ENCODE measurements around the gene DAPK2.

Gene DAPK2

DNA sequence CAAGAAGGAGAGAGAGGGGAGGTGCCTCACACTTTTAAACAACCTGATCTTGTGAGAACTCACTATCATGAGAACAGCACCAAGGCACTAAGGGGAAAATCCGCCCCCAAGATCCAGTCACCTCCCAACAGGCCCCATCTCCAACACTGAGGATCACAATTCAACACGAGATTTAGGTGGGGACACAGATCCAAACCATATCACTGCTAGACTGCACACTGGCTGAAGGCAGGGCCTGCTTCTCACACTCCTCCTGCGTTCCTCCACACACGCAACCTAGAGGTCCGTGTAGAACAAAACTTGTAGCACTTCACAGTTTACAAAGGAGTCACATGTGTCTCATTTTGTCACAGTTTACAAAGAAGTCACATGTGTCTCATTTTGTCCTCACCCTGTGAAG is 97.8 kb downstream of the DAPK2 start:
- H3K79me2 ChIP-seq (ENCODE audit: control insufficient read depth, insufficient read depth, low read length, poor library complexity): no peaks in the 10 kb centered on the region
- no peak overlapping the region for H3K23ac ChIP-seq (ENCODE audit: low read length)
- H3K9me3 ChIP-seq (ENCODE audit: insufficient read depth, low read depth, low read length): peaks cover 2% of the 10 kb centered on the region
- H3K4me1 ChIP-seq (ENCODE audit: control insufficient read depth in 1 of 2, insufficient read depth in 2 of 2, low read length in 2 of 2): peaks cover 0 to 4% of the 10 kb centered on the region in 2 experiments
- no peaks in the 10 kb centered on the region for H3K36me3 ChIP-seq (ENCODE audit: control insufficient read depth in 1 of 2, insufficient read depth in 2 of 2, low read length in 2 of 2)
- H3K27ac ChIP-seq (ENCODE audit: low read depth, low read length): no peak overlapping the region
- H3K18ac ChIP-seq (ENCODE audit: low read length): no peak overlapping the region
- H4K8ac ChIP-seq (ENCODE audit: low read depth, low read length): no peak overlapping the region
- H3K4ac ChIP-seq (ENCODE audit: low read depth, low read length): no peak overlapping the region
- H4K12ac ChIP-seq (ENCODE audit: low read depth, low read length): no peak overlapping the region
- H3K27me3 ChIP-seq (ENCODE audit: insufficient read depth, low read length): no peaks in the 10 kb centered on the region
- H3K4me2 ChIP-seq (ENCODE audit: low read length): no peak overlapping the region
- no peak overlapping the region for H2AFZ ChIP-seq (ENCODE audit: insufficient read depth, low read length, poor library complexity)
- DNase-seq: no peak
- H3K4me3 ChIP-seq (ENCODE audit: low read depth, low read length): no peak overlapping the region
- H3K14ac ChIP-seq (ENCODE audit: low read length): no peak overlapping the region
- H3K79me1 ChIP-seq (ENCODE audit: low read length): no peaks in the 10 kb centered on the region
- H2AK5ac ChIP-seq (ENCODE audit: low read length): no peak overlapping the region
- H3K9ac ChIP-seq (ENCODE audit: low read length): no peak overlapping the region
- H4K91ac ChIP-seq (ENCODE audit: low read depth, low read length): no peak overlapping the region
- no CpG with 5 or more reads among the region's 5 CpGs for WGBS (ENCODE audit: extremely low coverage, insufficient coverage, insufficient read length)
- H2BK5ac ChIP-seq (ENCODE audit: low read depth, low read length, poor library complexity): no peak overlapping the region
- H2BK12ac ChIP-seq (ENCODE audit: low read length): no peak overlapping the region
- H2BK120ac ChIP-seq (ENCODE audit: insufficient read depth, low read length, poor library complexity): no peak overlapping the region

DNA sequence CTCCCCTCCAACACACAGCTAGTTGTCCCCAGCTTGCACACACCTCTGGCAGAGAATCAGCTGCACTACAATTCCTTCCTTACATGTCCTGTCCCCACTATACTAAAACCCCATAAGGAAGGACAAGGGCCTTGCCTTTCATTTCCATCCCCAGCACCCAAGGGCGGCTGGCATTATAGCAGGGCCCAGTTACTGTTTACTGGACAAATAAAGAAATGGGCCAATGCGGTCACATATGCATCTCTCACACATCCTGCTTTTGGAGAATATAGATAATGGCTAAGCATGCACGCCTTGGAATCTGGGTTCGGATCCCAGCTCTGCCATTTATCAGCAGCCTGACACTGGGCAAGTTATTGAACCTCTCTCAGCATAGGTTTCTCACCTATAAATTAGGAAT is 99.1 kb downstream of the DAPK2 start:
- DNase-seq: no peak
- Histone ChIP-seq H3K27ac (ENCODE audit: low read depth, low read length) (no peak overlapping the region), H4K12ac (ENCODE audit: low read depth, low read length) (no peak overlapping the region), H3K18ac (ENCODE audit: low read length) (no peak overlapping the region), H3K27me3 (ENCODE audit: insufficient read depth, low read length) (no peaks in the 10 kb centered on the region), H2BK12ac (ENCODE audit: low read length) (no peak overlapping the region), H2BK5ac (ENCODE audit: low read depth, low read length, poor library complexity) (no peak overlapping the region), H3K9ac (ENCODE audit: low read length) (no peak overlapping the region), H3K23ac (ENCODE audit: low read length) (no peak overlapping the region), H4K91ac (ENCODE audit: low read depth, low read length) (no peak overlapping the region), H2BK120ac (ENCODE audit: insufficient read depth, low read length, poor library complexity) (no peak overlapping the region), H3K36me3 (ENCODE audit: control insufficient read depth in 1 of 2, insufficient read depth in 2 of 2, low read length in 2 of 2) (no peaks in the 10 kb centered on the region), H3K4me3 (ENCODE audit: low read depth, low read length) (no peak overlapping the region), H3K4me2 (ENCODE audit: low read length) (no peak overlapping the region), H3K79me2 (ENCODE audit: control insufficient read depth, insufficient read depth, low read length, poor library complexity) (no peaks in the 10 kb centered on the region), H2AFZ (ENCODE audit: insufficient read depth, low read length, poor library complexity) (no peak overlapping the region), H3K4ac (ENCODE audit: low read depth, low read length) (no peak overlapping the region), H3K9me3 (ENCODE audit: insufficient read depth, low read depth, low read length) (peaks cover 2% of the 10 kb centered on the region), H2AK5ac (ENCODE audit: low read length) (no peak overlapping the region), H3K4me1 (ENCODE audit: control insufficient read depth in 1 of 2, insufficient read depth in 2 of 2, low read length in 2 of 2) (peaks cover 0 to 4% of the 10 kb centered on the region in 2 experiments), H3K14ac (ENCODE audit: low read length) (no peak overlapping the region), H3K79me1 (ENCODE audit: low read length) (no peaks in the 10 kb centered on the region), H4K8ac (ENCODE audit: low read depth, low read length) (no peak overlapping the region)
- WGBS (ENCODE audit: extremely low coverage, insufficient coverage, insufficient read length): no CpG with 5 or more reads among the region's 4 CpGs

DNA sequence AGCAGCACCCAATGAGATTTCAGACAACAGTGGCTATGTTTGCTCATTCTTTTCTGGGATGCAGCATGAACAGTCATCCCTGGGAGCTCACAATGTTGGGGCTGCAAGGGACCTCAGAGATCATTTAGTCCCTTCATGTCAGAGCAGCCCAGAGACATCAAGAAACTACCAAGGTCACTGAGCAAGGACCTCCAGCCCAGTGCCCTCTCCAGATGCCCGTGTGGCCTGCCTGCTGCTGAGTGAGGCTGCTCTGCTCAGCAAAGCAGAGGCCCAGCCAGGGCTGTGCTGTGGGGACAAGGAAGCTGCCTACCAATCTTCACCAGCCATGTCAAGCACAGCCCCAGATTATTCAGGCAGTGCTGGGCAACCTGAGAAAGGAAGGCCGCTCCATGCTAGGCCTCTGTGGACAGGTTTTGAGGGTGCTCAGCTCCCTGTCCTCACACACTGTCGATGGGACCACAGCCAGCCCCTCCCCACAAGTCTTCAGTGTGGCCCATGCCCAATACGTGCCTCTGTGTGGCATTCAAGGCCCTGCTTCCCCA is 99.7 kb downstream of the DAPK2 start:
- Histone ChIP-seq H2BK12ac (ENCODE audit: low read length) (no peak overlapping the region), H4K12ac (ENCODE audit: low read depth, low read length) (no peak overlapping the region), H3K18ac (ENCODE audit: low read length) (no peak overlapping the region), H3K4ac (ENCODE audit: low read depth, low read length) (no peak overlapping the region), H3K4me3 (ENCODE audit: low read depth, low read length) (no peak overlapping the region), H2BK120ac (ENCODE audit: insufficient read depth, low read length, poor library complexity) (no peak overlapping the region), H2BK5ac (ENCODE audit: low read depth, low read length, poor library complexity) (no peak overlapping the region), H3K79me2 (ENCODE audit: control insufficient read depth, insufficient read depth, low read length, poor library complexity) (no peaks in the 10 kb centered on the region), H3K27ac (ENCODE audit: low read depth, low read length) (no peak overlapping the region), H3K9ac (ENCODE audit: low read length) (no peak overlapping the region), H2AK5ac (ENCODE audit: low read length) (no peak overlapping the region), H3K79me1 (ENCODE audit: low read length) (no peaks in the 10 kb centered on the region), H3K9me3 (ENCODE audit: insufficient read depth, low read depth, low read length) (peaks cover 2% of the 10 kb centered on the region), H3K4me2 (ENCODE audit: low read length) (no peak overlapping the region), H3K36me3 (ENCODE audit: control insufficient read depth in 1 of 2, insufficient read depth in 2 of 2, low read length in 2 of 2) (no peaks in the 10 kb centered on the region), H3K4me1 (ENCODE audit: control insufficient read depth in 1 of 2, insufficient read depth in 2 of 2, low read length in 2 of 2) (peaks cover 0 to 4% of the 10 kb centered on the region in 2 experiments), H4K8ac (ENCODE audit: low read depth, low read length) (no peak overlapping the region), H3K27me3 (ENCODE audit: insufficient read depth, low read length) (no peaks in the 10 kb centered on the region), H2AFZ (ENCODE audit: insufficient read depth, low read length, poor library complexity) (no peak overlapping the region), H3K23ac (ENCODE audit: low read length) (no peak overlapping the region), H4K91ac (ENCODE audit: low read depth, low read length) (no peak overlapping the region), H3K14ac (ENCODE audit: low read length) (no peak overlapping the region)
- no peak for DNase-seq
- no CpG with 5 or more reads among the region's 4 CpGs for WGBS (ENCODE audit: extremely low coverage, insufficient coverage, insufficient read length)

DNA sequence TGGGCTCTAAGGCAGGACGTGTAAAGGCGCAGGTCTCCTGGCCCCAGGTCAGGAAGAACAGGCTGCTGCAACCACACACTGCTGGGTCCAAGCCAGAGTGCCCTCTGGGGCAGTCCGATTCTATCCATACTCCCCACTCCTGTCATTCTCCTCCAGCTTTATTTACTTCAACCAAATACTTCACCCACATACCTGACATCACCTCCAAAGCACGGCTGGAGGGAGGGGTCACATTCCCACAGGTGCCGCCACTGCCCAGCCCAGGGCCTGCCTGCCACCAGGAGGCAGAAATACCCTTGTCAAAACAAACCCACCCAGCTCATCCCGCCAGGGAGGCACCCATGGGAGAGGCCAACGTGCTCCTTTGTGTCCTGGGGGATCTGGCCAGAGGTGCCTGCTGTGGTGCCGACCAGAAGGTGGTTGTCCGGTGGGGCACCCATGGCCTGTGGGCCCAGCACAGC is 100.4 kb downstream of the DAPK2 start:
- WGBS (ENCODE audit: extremely low coverage, insufficient coverage, insufficient read length): no CpG with 5 or more reads among the region's 9 CpGs

More for the DNA sequence above, 100.4 kb downstream of the DAPK2 start:
- H3K18ac ChIP-seq (ENCODE audit: low read length): no peak overlapping the region
- no peak overlapping the region for H2AK5ac ChIP-seq (ENCODE audit: low read length)
- no peaks in the 10 kb centered on the region for H3K36me3 ChIP-seq (ENCODE audit: control insufficient read depth in 1 of 2, insufficient read depth in 2 of 2, low read length in 2 of 2)
- H3K14ac ChIP-seq (ENCODE audit: low read length): no peak overlapping the region
- no peak overlapping the region for H3K27ac ChIP-seq (ENCODE audit: low read depth, low read length)
- H3K4ac ChIP-seq (ENCODE audit: low read depth, low read length): no peak overlapping the region
- no peak overlapping the region for H4K91ac ChIP-seq (ENCODE audit: low read depth, low read length)
- H3K9ac ChIP-seq (ENCODE audit: low read length): no peak overlapping the region
- H2BK12ac ChIP-seq (ENCODE audit: low read length): no peak overlapping the region
- no peak for DNase-seq
- no peak overlapping the region for H3K23ac ChIP-seq (ENCODE audit: low read length)
- peak overlapping the region; percentile 26 for H4K8ac ChIP-seq (ENCODE audit: low read depth, low read length)
- H3K4me1 ChIP-seq (ENCODE audit: control insufficient read depth in 1 of 2, insufficient read depth in 2 of 2, low read length in 2 of 2): peaks cover 0 to 4% of the 10 kb centered on the region in 2 experiments
- H2BK5ac ChIP-seq (ENCODE audit: low read depth, low read length, poor library complexity): no peak overlapping the region
- peaks cover 2% of the 10 kb centered on the region for H3K9me3 ChIP-seq (ENCODE audit: insufficient read depth, low read depth, low read length)
- no peak overlapping the region for H4K12ac ChIP-seq (ENCODE audit: low read depth, low read length)
- H3K4me3 ChIP-seq (ENCODE audit: low read depth, low read length): no peak overlapping the region
- no peak overlapping the region for H3K4me2 ChIP-seq (ENCODE audit: low read length)
- no peak overlapping the region for H2AFZ ChIP-seq (ENCODE audit: insufficient read depth, low read length, poor library complexity)
- H3K27me3 ChIP-seq (ENCODE audit: insufficient read depth, low read length): no peaks in the 10 kb centered on the region
- H2BK120ac ChIP-seq (ENCODE audit: insufficient read depth, low read length, poor library complexity): no peak overlapping the region
- no peaks in the 10 kb centered on the region for H3K79me1 ChIP-seq (ENCODE audit: low read length)
- no peaks in the 10 kb centered on the region for H3K79me2 ChIP-seq (ENCODE audit: control insufficient read depth, insufficient read depth, low read length, poor library complexity)
